ENCODE measurements around the gene LYSET.

GRCh38 chr14:93201155-93201704 is 16.1 kb downstream of the LYSET start:
- TF ChIP-seq CTCF (IDR thresholded peaks at IDR 0.05) = no peak
- TF ChIP-seq POLR2A (IDR thresholded peaks at IDR 0.05) = no peak
